Thoracic aorta (tissue), 2 donors: ENCODE results near the gene NFATC2IP. TPM values are rescaled to one million over a fixed set of nuclear protein-coding genes. Genes with fewer than 3 reads are reported as not detected.

Experiments used
- ATAC-seq: fragments of 150-250 bp; one replicate; pipeline ENCODE4 v1.8.0; 2017; ENCODE audit warnings: low read depth; ENCODE audit not compliant: insufficient number of reproducible peaks, low FRiP score
- DNase-seq: peaks from one replicate; pipeline ENCODE4 v3.0.0-alpha.2; 2020; ENCODE audit warnings: low spot score
- H3K27ac ChIP-seq, 2 donors: fragments of 200-600 bp; sonication (generic); 1 replicate in 1 of 2; 2 replicates in 1 of 2; pipeline ENCODE4 v1.5.1; 2016; ENCODE audit warnings: mild to moderate bottlenecking in 2 of 2, moderate library complexity in 2 of 2
- H3K27me3 ChIP-seq: fragments of 200-600 bp; sonication (generic); replicated peaks from 2 replicates; pipeline ENCODE4 v1.6.0; 2016; ENCODE audit warnings: mild to moderate bottlenecking; ENCODE audit not compliant: insufficient read depth
- H3K36me3 ChIP-seq: fragments of 200-600 bp; sonication (generic); one replicate; pipeline ENCODE4 v1.5.1; 2016
- H3K4me1 ChIP-seq, 2 donors: fragments of 200-600 bp; sonication (generic); 1 replicate in 1 of 2; 2 replicates in 1 of 2; pipeline versions ENCODE4 v1.5.1 to v1.6.0; 2016; ENCODE audit warnings: low read depth in 2 of 2, mild to moderate bottlenecking in 1 of 2; ENCODE audit not compliant: control insufficient read depth in 1 of 2
- H3K4me3 ChIP-seq: fragments of 200-600 bp; sonication (generic); 2 replicates; pipeline ENCODE4 v1.5.1; 2016; ENCODE audit warnings: mild to moderate bottlenecking
- H3K9me3 ChIP-seq: fragments of 200-600 bp; sonication (generic); 2 replicates; pipeline ENCODE4 v1.5.1; 2016
- CTCF ChIP-seq: fragments of 200-600 bp; sonication (generic); IDR thresholded peaks from one replicate; pipeline ENCODE4 v1.5.1; 2019; ENCODE audit warnings: antibody characterized with exemption
- total RNA-seq, 2 donors: library from RNA; depleted of rRNA; stranded (reverse); fragments of >200 nt; gene quantifications; one replicate each; pipeline versions ENCODE4 v1.1.0 to v1.2.3, GENCODE V29; 2016

The NFATC2IP gene
- total RNA-seq, 2 donors from 2014 or later, result 38.4 to 45.5 TPM

GRCh38 chr16:28933171-28933570 lies 17.6 kb upstream of the NFATC2IP start:
- DNase-seq (no peak), ATAC-seq (no peak)
- Histone ChIP-seq H3K4me3 (no peak overlapping the region), H3K27me3 (no peaks in the 10 kb centered on the region), H3K36me3 (no peaks in the 10 kb centered on the region), H3K4me1 (no peaks in the 10 kb centered on the region), H3K27ac (no peak overlapping the region), H3K9me3 (no peaks in the 10 kb centered on the region)
- TF ChIP-seq CTCF, result no peak

GRCh38 chr16:28935346-28935745 lies 15.4 kb upstream of the NFATC2IP start:
- DNase-seq (no peak), ATAC-seq (no peak)
- Histone ChIP-seq H3K27ac (no peak overlapping the region), H3K9me3 (no peaks in the 10 kb centered on the region), H3K4me1 (no peaks in the 10 kb centered on the region), H3K36me3 (no peaks in the 10 kb centered on the region), H3K27me3 (no peaks in the 10 kb centered on the region), H3K4me3 (no peak overlapping the region)
- no peak for TF ChIP-seq CTCF

GRCh38 chr16:28935924-28936783 lies 14.6 kb upstream of the NFATC2IP start:
- no peak for TF ChIP-seq CTCF
- Histone ChIP-seq H3K4me3 (peak overlapping the region; percentile 48), H3K27me3 (no peaks in the 10 kb centered on the region), H3K27ac (no peak overlapping the region), H3K4me1 (no peaks in the 10 kb centered on the region), H3K36me3 (no peaks in the 10 kb centered on the region), H3K9me3 (no peaks in the 10 kb centered on the region)
- DNase-seq (peak; percentile 40), ATAC-seq (no peak)

GRCh38 chr16:28936784-28937155 lies 14.0 kb upstream of the NFATC2IP start:
- no peaks in the 10 kb centered on the region for H3K27me3 ChIP-seq
- DNase-seq (no peak), ATAC-seq (no peak)
- TF ChIP-seq CTCF, result no peak
- peak overlapping the region; percentile 48 for H3K4me3 ChIP-seq
- H3K27ac ChIP-seq, result no peak overlapping the region
- H3K36me3 ChIP-seq, result no peaks in the 10 kb centered on the region
- no peaks in the 10 kb centered on the region for H3K9me3 ChIP-seq
- no peaks in the 10 kb centered on the region for H3K4me1 ChIP-seq

GRCh38 chr16:28937222-28937876 lies 13.4 kb upstream of the NFATC2IP start:
- no peak for TF ChIP-seq CTCF
- no peaks in the 10 kb centered on the region for H3K27me3 ChIP-seq
- H3K4me3 ChIP-seq, result no peak overlapping the region
- ATAC-seq (no peak), DNase-seq (no peak)
- H3K4me1 ChIP-seq, result no peaks in the 10 kb centered on the region
- no peak overlapping the region for H3K27ac ChIP-seq
- no peaks in the 10 kb centered on the region for H3K9me3 ChIP-seq
- no peaks in the 10 kb centered on the region for H3K36me3 ChIP-seq
